Measurements from ENCODE around the gene ZNF273.
A peak's percentile ranks its signal among the peaks of the same experiment; 100 is the strongest.
"Not testable (repeated sequence)": the region's sequence is repeated elsewhere in the genome, so short reads cannot be mapped to it uniquely, and the experiment has no call there.

ZNF273 gene

DNA sequence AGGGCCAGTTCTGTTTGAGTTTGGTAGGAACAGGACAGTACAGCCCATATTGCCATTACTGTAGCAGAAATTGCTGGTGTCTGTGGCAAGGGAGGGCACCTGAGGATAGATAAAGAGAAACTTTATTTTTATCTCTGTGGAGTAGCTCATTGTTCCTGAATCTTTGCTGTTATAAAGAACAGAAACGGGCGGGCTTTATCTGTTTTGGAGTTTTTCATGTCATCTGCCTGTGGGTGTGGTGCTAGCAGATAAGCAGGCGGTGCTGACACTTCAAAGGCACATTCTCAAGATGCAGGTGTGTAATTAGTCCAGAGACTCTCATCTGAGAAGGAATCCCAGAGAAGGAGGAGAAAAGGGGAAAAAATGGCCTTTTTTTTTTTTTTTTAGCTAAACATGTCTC is 11.5 kb downstream of the ZNF273 start:
- TF ChIP-seq GATA1 (IDR thresholded peaks at IDR 0.05; ENCODE audit: low read depth, low read length) (no peak), POLR2A (IDR thresholded peaks at IDR 0.05; ENCODE audit: low read length) (no peak)
- DNase-seq: peak; percentile 69 to 91

DNA sequence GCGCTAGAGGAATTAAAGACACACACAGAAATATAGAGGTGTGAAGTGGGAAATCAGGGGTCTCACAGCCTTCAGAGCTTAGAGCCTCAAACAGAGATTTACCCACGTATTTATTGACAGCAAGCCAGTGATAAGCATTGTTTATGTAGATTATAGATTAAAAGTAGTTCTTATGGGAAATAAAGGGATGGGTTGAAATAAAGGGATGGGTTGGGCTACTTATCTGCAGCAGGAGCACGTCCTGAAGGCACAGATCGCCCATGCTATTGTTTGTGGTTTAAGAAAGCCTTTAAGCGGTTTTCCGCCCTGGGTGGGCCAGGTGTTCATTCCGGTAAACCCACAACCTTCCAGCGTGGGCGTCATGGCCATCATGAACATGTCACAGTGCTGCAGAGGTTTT is 12.2 kb downstream of the ZNF273 start:
- DNase-seq: peak; percentile 17 to 48

- not testable (repeated sequence) for DNase-seq
These were observed 25.4 kb downstream of the ZNF273 start for GRCh38 chr7:64928252-64929187.

DNA sequence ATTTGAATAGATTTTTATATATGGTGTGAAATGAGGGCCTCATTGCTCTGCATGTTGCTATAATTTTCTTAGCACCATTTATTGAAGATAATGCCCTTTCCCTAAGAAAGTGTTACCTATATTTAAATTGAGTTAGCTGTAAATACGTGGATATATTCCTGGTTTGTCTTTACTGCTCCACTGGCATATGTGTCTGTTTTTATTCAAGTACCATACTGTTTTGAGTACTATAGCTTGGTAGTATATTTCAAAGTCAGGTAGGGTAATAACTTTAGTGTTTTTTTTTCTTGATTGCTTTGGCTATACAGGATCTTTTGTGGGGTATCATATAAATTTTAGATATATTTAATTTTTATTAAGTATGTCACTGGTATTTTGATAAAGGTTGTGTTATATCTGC is 31.4 kb downstream of the ZNF273 start:
- peak in 1 of 2 experiments; percentile 17 for DNase-seq

DNA sequence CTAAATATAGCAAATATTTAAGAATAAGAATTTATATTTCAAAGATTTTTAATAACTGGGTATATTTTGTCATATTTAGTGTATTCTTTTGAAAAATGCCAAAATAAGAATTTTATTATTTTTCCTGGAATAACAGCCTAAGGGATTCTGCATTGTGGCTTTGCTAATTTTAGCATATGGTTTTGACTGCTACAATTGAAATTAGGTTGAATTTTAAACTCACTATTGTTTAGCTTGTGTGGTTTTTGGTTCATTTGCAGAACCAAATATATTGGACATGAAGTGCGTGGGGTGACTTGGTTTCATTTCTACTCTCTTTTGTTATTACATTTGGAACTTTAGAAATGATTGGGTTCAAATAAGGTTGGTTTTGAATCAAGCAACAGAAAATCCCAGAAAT is 35.5 kb downstream of the ZNF273 start:
- DNase-seq: no peak
- TF ChIP-seq GATA1 (IDR thresholded peaks at IDR 0.05; ENCODE audit: low read depth, low read length): no peak
- TF ChIP-seq POLR2A (IDR thresholded peaks at IDR 0.05; ENCODE audit: low read length): no peak

More for the DNA sequence above, 31.4 kb downstream of the ZNF273 start:
- no peak for TF ChIP-seq POLR2A (IDR thresholded peaks at IDR 0.05; ENCODE audit: low read length)
- TF ChIP-seq GATA1 (IDR thresholded peaks at IDR 0.05; ENCODE audit: low read depth, low read length): no peak

- DNase-seq: not testable (repeated sequence)
These were observed 36.9 kb downstream of the ZNF273 start for GRCh38 chr7:64940021-64940420.

GRCh38 chr7:64944667-64945502 is 41.8 kb downstream of the ZNF273 start:
- peak; percentile 89 to 98 for DNase-seq
- TF ChIP-seq POLR2A (IDR thresholded peaks at IDR 0.05; ENCODE audit: low read length): peak; percentile 61

- DNase-seq: peak in 1 of 2 experiments; percentile 73
- TF ChIP-seq POLR2A (IDR thresholded peaks at IDR 0.05; ENCODE audit: low read length) (peak; percentile 29), GATA1 (IDR thresholded peaks at IDR 0.05; ENCODE audit: low read depth, low read length) (no peak)
These were observed 42.6 kb downstream of the ZNF273 start for GRCh38 chr7:64945503-64946175.

GRCh38 chr7:64946772-64947171 is 43.7 kb downstream of the ZNF273 start:
- no peak for TF ChIP-seq GATA1 (IDR thresholded peaks at IDR 0.05; ENCODE audit: low read depth, low read length)
- no peak for TF ChIP-seq POLR2A (IDR thresholded peaks at IDR 0.05; ENCODE audit: low read length)
- DNase-seq: peak; percentile 81 to 84

- DNase-seq: peak; percentile 67 to 69
- no peak for TF ChIP-seq GATA1 (IDR thresholded peaks at IDR 0.05; ENCODE audit: low read depth, low read length)
These were observed 44.4 kb downstream of the ZNF273 start for GRCh38 chr7:64947252-64948000.

- not testable (repeated sequence) for DNase-seq
These were observed 45.7 kb downstream of the ZNF273 start for GRCh38 chr7:64948774-64949173.

- not testable (repeated sequence) for DNase-seq
These were observed 47.6 kb downstream of the ZNF273 start for GRCh38 chr7:64950673-64951072.

GRCh38 chr7:64951250-64951848 is 48.3 kb downstream of the ZNF273 start:
- DNase-seq: peak; percentile 70 to 71
- TF ChIP-seq GATA1 (IDR thresholded peaks at IDR 0.05; ENCODE audit: low read depth, low read length) (no peak), POLR2A (IDR thresholded peaks at IDR 0.05; ENCODE audit: low read length) (no peak)

All from erythroblast (primary cell).